Left ventricle myocardium inferior (tissue), 1 donor: ENCODE measurements around the gene TMEM170B. TPM values are rescaled to one million over a fixed set of nuclear protein-coding genes. Genes with fewer than 3 reads are reported as not detected.

Experiments used
- DNase-seq: peaks from one replicate; pipeline ENCODE4 v3.0.0-alpha.2; 2020
- H3K27ac ChIP-seq: fragments of 200-600 bp; replicated peaks from 2 replicates; pipeline ENCODE4 v1.8.0; 2021
- H3K27me3 ChIP-seq: fragments of 200-600 bp; 2 replicates; pipeline ENCODE4 v1.8.0; 2021; ENCODE audit warnings: low read depth
- H3K36me3 ChIP-seq: fragments of 200-600 bp; 2 replicates; pipeline ENCODE4 v1.8.0; 2021
- H3K4me1 ChIP-seq: fragments of 200-600 bp; 2 replicates; pipeline ENCODE4 v1.8.0; 2021
- H3K4me3 ChIP-seq: fragments of 200-600 bp; 2 replicates; pipeline ENCODE4 v1.8.0; 2021; ENCODE audit warnings: mild to moderate bottlenecking, moderate library complexity
- H3K9me3 ChIP-seq: fragments of 200-600 bp; replicated peaks from 2 replicates; pipeline ENCODE4 v1.8.0; 2021
- intact Hi-C: fragments of 100-400 bp; cut with micrococcal nuclease; formaldehyde crosslinking; loops from one replicate; pipeline ENCODE4 v1.11.0; 2022
- total RNA-seq: library from RNA; stranded (reverse); fragmentation: NEBNext Ultra II Directional; extraction: Animal tissue kit (Norgen Biotek cat#: 25700); gene quantifications from one replicate; pipeline ENCODE4 v1.2.1, GENCODE V29; 2021
- TF ChIP-seq, protein P1 (sequence below): fragments of 200-600 bp; IDR thresholded peaks from 2 replicates; pipeline ENCODE4 v1.8.0; 2021; ENCODE audit warnings: antibody characterized with exemption, mild to moderate bottlenecking, borderline replicate concordance
- donor health status: DM: no; HTN: yes; CAD: no; lungs with severe emphysema.

Gene TMEM170B
- total RNA-seq, 1 donor from 2014 or later: 4.4 TPM

DNA sequence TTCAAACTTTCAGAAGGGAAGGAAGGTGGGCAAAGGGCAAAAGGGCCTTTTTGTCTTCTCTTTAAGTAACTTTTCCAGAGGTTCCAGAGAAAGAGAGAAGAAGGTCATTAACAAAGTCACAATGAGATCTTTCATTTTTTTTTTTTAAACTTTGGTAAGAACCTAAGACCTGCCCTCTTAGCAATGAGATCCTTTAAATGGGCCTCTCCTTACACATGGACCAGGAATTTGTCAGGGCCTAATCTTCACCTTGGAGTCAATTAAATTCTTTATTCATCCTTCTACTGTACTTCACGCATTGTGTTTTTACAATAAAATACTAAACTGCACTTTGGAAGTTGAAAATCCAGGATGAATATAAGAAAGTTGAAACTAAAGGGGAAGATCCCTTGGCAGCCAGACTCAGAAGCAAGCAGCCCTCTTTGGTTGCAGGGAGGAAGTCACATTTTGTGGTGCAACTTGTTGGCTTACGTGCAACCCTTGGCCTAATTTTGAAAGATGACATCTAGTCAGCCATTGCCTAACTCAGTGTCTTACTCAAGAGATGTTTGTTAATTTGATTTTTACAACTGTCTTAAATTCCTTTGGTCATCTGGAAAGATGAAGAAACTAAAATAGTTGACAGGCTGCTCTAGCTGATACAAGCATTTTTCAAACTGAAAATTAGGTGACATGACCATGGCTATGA, 11.9 kb upstream of the TMEM170B start:
- DNase-seq: no peak
- peak overlapping the region; percentile 45 for H3K27ac ChIP-seq
- intact Hi-C loops: no loop called here

GRCh38 chr6:11526156-11526505, 11.4 kb upstream of the TMEM170B start:
- no peaks in the 10 kb centered on the region for H3K9me3 ChIP-seq
- no peaks in the 10 kb centered on the region for H3K4me1 ChIP-seq
- H3K27me3 ChIP-seq: no peaks in the 10 kb centered on the region
- intact Hi-C loops: no loop called here
- no peak for DNase-seq
- H3K4me3 ChIP-seq: no peak overlapping the region
- TF ChIP-seq, protein P1, sequence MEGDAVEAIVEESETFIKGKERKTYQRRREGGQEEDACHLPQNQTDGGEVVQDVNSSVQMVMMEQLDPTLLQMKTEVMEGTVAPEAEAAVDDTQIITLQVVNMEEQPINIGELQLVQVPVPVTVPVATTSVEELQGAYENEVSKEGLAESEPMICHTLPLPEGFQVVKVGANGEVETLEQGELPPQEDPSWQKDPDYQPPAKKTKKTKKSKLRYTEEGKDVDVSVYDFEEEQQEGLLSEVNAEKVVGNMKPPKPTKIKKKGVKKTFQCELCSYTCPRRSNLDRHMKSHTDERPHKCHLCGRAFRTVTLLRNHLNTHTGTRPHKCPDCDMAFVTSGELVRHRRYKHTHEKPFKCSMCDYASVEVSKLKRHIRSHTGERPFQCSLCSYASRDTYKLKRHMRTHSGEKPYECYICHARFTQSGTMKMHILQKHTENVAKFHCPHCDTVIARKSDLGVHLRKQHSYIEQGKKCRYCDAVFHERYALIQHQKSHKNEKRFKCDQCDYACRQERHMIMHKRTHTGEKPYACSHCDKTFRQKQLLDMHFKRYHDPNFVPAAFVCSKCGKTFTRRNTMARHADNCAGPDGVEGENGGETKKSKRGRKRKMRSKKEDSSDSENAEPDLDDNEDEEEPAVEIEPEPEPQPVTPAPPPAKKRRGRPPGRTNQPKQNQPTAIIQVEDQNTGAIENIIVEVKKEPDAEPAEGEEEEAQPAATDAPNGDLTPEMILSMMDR: no peak
- no peaks in the 10 kb centered on the region for H3K36me3 ChIP-seq
- no peak overlapping the region for H3K27ac ChIP-seq

More for the DNA sequence above, 11.9 kb upstream of the TMEM170B start:
- Histone ChIP-seq H3K27me3 (no peaks in the 10 kb centered on the region), H3K36me3 (no peaks in the 10 kb centered on the region), H3K9me3 (no peaks in the 10 kb centered on the region), H3K4me3 (no peak overlapping the region), H3K4me1 (no peaks in the 10 kb centered on the region)
- TF ChIP-seq, protein P1: no peak

DNA sequence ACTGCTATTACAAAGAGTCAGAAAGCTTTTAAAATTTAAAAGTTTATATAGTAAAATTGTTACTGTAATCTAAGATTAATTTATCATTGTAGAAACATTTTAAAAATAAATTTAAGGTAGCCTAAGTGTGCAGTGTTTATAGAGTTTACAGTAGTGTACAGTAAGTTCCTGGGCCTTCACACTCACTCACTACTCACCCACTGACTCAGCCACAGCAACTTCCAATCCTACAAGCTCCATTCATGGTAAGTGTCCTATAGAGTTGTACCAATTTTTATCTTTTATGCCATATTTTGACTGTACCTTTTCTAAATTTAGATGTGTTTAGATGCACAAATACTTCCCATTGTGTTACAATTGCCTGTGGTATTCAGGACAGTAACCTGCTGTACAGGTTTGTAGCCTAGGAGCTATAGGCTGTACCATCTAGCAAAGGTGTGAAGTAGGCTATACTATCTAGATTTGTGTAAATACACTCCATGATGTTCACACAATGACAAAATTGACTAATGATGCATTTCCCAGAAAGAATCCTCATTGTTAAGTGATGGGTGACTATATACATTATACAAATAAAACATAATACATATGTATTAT, 10.2 kb upstream of the TMEM170B start:
- Histone ChIP-seq H3K9me3 (no peaks in the 10 kb centered on the region), H3K36me3 (no peaks in the 10 kb centered on the region), H3K27ac (no peak overlapping the region), H3K4me1 (peaks cover 2% of the 10 kb centered on the region), H3K27me3 (no peaks in the 10 kb centered on the region), H3K4me3 (no peak overlapping the region)
- TF ChIP-seq, protein P1: no peak
- intact Hi-C loops: no loop called here
- no peak for DNase-seq

DNA sequence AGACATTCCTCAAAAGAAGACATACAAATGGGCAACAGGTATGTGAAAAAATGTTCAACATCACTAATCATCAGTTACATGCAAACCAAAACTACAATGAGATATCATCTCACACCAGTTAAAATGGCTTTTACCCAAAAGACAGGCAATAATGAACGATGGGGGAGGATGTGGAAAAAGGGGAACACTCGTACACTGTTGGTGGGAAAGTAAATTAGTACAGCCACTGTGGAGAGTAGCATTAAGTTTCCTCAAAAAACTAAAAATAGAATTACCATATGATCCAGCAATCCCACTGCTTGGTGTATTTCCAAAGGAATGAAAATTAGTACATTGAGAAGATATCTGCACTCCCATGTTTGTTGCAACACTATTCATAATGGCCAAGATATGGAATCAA, 8.6 kb upstream of the TMEM170B start:
- Histone ChIP-seq H3K36me3 (no peaks in the 10 kb centered on the region), H3K27ac (no peak overlapping the region), H3K9me3 (no peaks in the 10 kb centered on the region), H3K4me3 (no peak overlapping the region), H3K27me3 (no peaks in the 10 kb centered on the region), H3K4me1 (peaks cover 2% of the 10 kb centered on the region)
- TF ChIP-seq, protein P1: no peak
- no peak for DNase-seq
- intact Hi-C loops: no loop called here

DNA sequence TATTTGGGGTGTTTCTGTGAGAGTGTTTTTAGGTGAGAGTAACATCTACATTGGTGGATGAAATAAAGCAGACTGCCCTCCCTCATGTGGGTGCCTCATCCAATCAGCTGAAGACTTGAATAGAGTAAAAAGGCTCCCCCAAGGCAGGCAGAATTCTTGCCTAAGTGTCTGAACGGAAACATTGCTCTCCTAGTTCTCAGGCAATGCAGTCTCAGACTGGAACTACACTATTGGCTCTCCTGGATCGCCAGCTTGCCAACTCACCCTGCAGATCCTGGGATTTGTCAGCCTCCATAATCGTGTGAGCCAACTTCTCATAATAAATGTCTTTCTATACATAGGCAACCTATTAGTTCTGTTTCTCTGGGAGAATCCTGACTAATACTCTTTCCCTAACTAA, 5.5 kb upstream of the TMEM170B start:
- Histone ChIP-seq H3K4me1 (peaks cover 11% of the 10 kb centered on the region), H3K27me3 (no peaks in the 10 kb centered on the region), H3K9me3 (no peaks in the 10 kb centered on the region), H3K4me3 (no peak overlapping the region), H3K27ac (no peak overlapping the region), H3K36me3 (no peaks in the 10 kb centered on the region)
- TF ChIP-seq, protein P1: no peak
- intact Hi-C loops: no loop called here
- DNase-seq: no peak
